Measurements from ENCODE around the gene CBFB.

DNA sequence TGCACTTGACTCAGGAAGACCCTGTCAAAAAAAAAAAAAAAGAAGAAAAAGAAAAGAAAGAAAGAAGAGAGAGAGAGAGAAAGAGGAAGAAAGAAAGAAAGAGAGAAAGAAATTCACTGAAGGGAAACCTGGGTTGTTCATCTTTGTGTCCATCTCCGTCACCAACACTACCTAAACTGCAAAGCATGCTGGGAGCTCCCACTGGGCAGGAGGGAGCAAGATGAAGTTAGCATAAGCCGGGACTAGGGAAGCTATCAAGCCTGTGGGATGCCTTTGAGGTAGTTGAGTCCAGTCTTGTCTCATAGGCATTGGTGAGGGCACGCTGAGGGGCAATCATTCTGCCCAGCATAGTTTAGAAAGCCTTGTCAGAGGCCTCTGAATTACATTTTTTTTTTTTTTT is 7.6 kb upstream of the CBFB start:
- TF ChIP-seq, protein P1, sequence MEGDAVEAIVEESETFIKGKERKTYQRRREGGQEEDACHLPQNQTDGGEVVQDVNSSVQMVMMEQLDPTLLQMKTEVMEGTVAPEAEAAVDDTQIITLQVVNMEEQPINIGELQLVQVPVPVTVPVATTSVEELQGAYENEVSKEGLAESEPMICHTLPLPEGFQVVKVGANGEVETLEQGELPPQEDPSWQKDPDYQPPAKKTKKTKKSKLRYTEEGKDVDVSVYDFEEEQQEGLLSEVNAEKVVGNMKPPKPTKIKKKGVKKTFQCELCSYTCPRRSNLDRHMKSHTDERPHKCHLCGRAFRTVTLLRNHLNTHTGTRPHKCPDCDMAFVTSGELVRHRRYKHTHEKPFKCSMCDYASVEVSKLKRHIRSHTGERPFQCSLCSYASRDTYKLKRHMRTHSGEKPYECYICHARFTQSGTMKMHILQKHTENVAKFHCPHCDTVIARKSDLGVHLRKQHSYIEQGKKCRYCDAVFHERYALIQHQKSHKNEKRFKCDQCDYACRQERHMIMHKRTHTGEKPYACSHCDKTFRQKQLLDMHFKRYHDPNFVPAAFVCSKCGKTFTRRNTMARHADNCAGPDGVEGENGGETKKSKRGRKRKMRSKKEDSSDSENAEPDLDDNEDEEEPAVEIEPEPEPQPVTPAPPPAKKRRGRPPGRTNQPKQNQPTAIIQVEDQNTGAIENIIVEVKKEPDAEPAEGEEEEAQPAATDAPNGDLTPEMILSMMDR (IDR thresholded peaks at IDR 0.05): no peak
- TF ChIP-seq POLR2A (IDR thresholded peaks at IDR 0.05): no peak

Measured in adrenal gland (tissue), 5 donors.